ENCODE data around the gene TRDN.
"Not testable (repeated sequence)": the region's sequence is repeated elsewhere in the genome, so short reads cannot be mapped to it uniquely, and the experiment has no call there.

The TRDN gene

GRCh38 chr6:123632641-123633040 is 4.1 kb downstream of the TRDN start:
- in situ Hi-C loops (cut with HindIII; ENCODE audit: low sequenced_read_pairs) = no loop called here

- in situ Hi-C loops (cut with HindIII; ENCODE audit: low sequenced_read_pairs) = no loop called here
Observed at GRCh38 chr6:123629258-123629941, 7.3 kb downstream of the TRDN start.

GRCh38 chr6:123625696-123626095 is 11.1 kb downstream of the TRDN start:
- in situ Hi-C loops (cut with HindIII; ENCODE audit: low sequenced_read_pairs) = no loop called here

- in situ Hi-C loops (cut with HindIII; ENCODE audit: low sequenced_read_pairs) = no loop called here
Observed at GRCh38 chr6:123622780-123623179, 14.0 kb downstream of the TRDN start.

- in situ Hi-C loops (cut with HindIII; ENCODE audit: low sequenced_read_pairs) = no loop called here
Observed at GRCh38 chr6:123619156-123619555, 17.6 kb downstream of the TRDN start.

GRCh38 chr6:123616942-123617341 is 19.8 kb downstream of the TRDN start:
- in situ Hi-C loops (cut with HindIII; ENCODE audit: low sequenced_read_pairs) = no loop called here

GRCh38 chr6:123616016-123616415 is 20.7 kb downstream of the TRDN start:
- in situ Hi-C loops (cut with HindIII; ENCODE audit: low sequenced_read_pairs) = no loop called here

- in situ Hi-C loops (cut with HindIII; ENCODE audit: low sequenced_read_pairs) = no loop called here
Observed at GRCh38 chr6:123610779-123611178, 26.0 kb downstream of the TRDN start.

- in situ Hi-C loops (cut with HindIII; ENCODE audit: low sequenced_read_pairs) = no loop called here
Observed at GRCh38 chr6:123604067-123604466, 32.7 kb downstream of the TRDN start.

GRCh38 chr6:123598011-123598410 is 38.7 kb downstream of the TRDN start:
- in situ Hi-C loops (cut with HindIII; ENCODE audit: low sequenced_read_pairs) = no loop called here

- in situ Hi-C loops (cut with HindIII; ENCODE audit: low sequenced_read_pairs) = no loop called here
Observed at GRCh38 chr6:123594776-123595175, 42.0 kb downstream of the TRDN start.

GRCh38 chr6:123592426-123592825 is 44.3 kb downstream of the TRDN start:
- in situ Hi-C loops (cut with HindIII; ENCODE audit: low sequenced_read_pairs) = no loop called here

GRCh38 chr6:123589973-123590372 is 46.8 kb downstream of the TRDN start:
- in situ Hi-C loops (cut with HindIII; ENCODE audit: low sequenced_read_pairs) = no loop called here

- in situ Hi-C loops (cut with HindIII; ENCODE audit: low sequenced_read_pairs) = no loop called here
Observed at GRCh38 chr6:123589317-123589716, 47.4 kb downstream of the TRDN start.

- in situ Hi-C loops (cut with HindIII; ENCODE audit: low sequenced_read_pairs) = no loop called here
Observed at GRCh38 chr6:123588546-123588895, 48.2 kb downstream of the TRDN start.

GRCh38 chr6:123587838-123588545 is 48.8 kb downstream of the TRDN start:
- in situ Hi-C loops (cut with HindIII; ENCODE audit: low sequenced_read_pairs) = no loop called here

GRCh38 chr6:123587407-123587806 is 49.3 kb downstream of the TRDN start:
- in situ Hi-C loops (cut with HindIII; ENCODE audit: low sequenced_read_pairs) = not testable (repeated sequence)

GRCh38 chr6:123580331-123580730 is 56.4 kb downstream of the TRDN start:
- in situ Hi-C loops (cut with HindIII; ENCODE audit: low sequenced_read_pairs) = no loop called here

GRCh38 chr6:123575188-123575587 is 61.6 kb downstream of the TRDN start:
- in situ Hi-C loops (cut with HindIII; ENCODE audit: low sequenced_read_pairs) = no loop called here

GRCh38 chr6:123570813-123571684 is 65.7 kb downstream of the TRDN start:
- in situ Hi-C loops (cut with HindIII; ENCODE audit: low sequenced_read_pairs) = no loop called here

- in situ Hi-C loops (cut with HindIII; ENCODE audit: low sequenced_read_pairs) = no loop called here
Observed at GRCh38 chr6:123569575-123569974, 67.2 kb downstream of the TRDN start.

- in situ Hi-C loops (cut with HindIII; ENCODE audit: low sequenced_read_pairs) = no loop called here
Observed at GRCh38 chr6:123565529-123565928, 71.2 kb downstream of the TRDN start.

Measured in endothelial cell of hepatic sinusoid (primary cell).